HG02970 (cell line): ENCODE measurements around the gene TRIM38.
"Not testable (repeated sequence)": the region's sequence is repeated elsewhere in the genome, so short reads cannot be mapped to it uniquely, and the experiment has no call there.

ENCODE experiments used
- ATAC-seq: cut with Tn5 transposase; IDR thresholded peaks from one replicate; pipeline ENCODE4 v1.9.1; 2021; ENCODE audit warnings: mild to moderate bottlenecking, moderate library complexity, moderate number of reproducible peaks; ENCODE audit not compliant: unreplicated experiment, low FRiP score

TRIM38 gene

GRCh38 chr6:25939593-25939992 is 23.0 kb upstream of the TRIM38 start:
- ATAC-seq, result no peak

DNA sequence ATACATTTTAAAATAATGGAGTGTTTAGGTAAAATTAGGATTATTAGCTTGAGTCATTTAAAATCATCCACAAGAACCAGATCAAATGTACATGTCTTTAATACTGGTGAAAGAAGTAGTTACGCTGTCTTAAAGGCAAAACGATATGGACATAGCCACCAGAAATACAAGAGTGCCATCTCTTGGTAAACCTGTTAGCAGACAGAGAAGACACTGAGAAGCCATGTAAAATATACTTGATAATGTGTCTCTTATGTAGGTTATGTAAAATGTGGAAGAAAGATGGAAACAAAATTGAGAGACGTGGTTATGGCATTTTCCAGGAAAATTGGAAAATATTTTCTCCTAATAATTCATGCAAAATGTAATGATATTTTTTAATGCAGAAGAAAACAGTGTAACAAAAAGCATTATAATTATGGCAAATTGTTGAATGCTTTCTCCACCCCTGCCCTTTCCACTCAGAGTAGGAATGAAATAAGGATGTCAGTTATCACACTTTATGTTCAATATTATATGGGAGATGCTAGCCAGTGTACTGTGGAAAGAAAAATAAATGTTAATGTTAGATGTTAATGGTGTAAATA is 19.9 kb upstream of the TRIM38 start:
- ATAC-seq, result no peak

DNA sequence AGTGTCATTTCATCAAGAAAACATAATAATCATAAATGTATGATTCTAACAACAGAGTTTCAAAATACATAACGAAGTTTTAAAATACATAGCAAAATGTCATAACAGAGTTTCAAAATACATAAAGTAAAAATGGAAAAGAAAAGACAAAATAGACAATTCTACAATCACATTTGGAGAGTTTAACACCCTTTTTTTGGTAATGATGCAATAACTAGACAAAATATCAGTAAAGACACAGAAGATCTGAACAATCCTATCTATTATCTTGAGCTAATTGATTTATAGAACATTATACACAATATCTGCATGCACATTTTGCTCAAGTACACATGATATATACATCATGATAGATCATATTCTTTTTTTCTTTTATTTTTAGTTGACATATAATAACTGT is 18.7 kb upstream of the TRIM38 start:
- ATAC-seq, result no peak

- ATAC-seq, result no peak
These were observed 17.7 kb upstream of the TRIM38 start for GRCh38 chr6:25944688-25945574.

- ATAC-seq, result not testable (repeated sequence)
These were observed 16.9 kb upstream of the TRIM38 start for GRCh38 chr6:25945738-25946137.

DNA sequence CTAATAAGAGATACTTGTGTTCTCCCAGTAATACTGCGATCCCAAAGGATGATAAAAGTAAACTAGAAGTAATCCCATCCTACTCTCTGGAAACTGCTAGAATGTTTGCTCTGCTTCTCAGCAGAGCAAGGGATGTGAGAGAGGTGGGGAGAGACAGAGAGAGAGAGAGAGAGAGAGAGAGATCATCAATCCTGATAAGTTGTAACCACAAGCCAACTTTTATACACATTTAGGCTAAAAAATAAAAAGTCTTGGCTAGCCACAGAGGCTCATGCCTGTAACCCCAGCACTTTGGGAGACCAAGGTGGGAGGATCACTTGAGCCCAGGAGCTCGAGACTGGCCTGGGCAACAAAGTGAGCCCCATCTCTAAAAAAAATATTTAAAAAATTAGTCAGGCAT is 16.0 kb upstream of the TRIM38 start:
- ATAC-seq, result no peak

GRCh38 chr6:25947492-25947891 is 15.1 kb upstream of the TRIM38 start:
- not testable (repeated sequence) for ATAC-seq

DNA sequence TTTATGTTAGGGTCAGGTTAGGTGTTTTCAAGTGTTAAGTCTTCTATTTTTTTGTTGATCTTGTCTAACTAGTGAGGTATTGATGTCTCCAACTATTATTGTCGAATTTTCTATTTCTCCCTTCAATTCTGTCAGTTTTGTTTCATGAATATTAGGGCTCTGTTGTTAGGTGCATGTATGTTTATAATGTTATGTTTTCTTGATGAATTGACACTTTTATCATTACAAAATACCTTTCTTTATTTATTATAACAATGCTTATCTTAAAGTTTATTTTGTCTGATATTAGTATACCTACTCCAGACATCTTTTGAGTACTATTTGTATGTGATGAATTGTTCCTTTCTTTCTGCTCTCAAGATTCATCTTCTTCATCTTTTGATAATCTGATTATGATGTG is 12.9 kb upstream of the TRIM38 start:
- ATAC-seq, result no peak

DNA sequence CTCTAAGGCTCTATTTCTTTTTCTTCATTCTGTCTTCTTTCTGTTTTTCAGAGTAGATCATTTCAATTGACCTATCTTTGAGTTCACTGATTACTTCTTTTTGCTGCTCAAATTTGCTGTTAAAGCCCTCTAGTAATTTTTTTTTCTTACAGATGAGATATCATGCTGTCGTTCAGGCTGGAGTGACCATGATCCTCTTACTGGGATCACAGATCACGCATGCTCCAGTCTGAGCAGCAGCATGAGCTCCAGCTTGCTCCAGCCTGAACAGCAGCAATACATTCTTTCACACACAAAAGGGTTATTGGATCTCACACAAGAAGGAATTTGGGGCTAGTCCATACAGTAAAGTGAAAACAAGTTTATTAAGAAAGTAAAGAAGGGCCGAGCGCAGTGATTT is 12.3 kb upstream of the TRIM38 start:
- ATAC-seq, result no peak

DNA sequence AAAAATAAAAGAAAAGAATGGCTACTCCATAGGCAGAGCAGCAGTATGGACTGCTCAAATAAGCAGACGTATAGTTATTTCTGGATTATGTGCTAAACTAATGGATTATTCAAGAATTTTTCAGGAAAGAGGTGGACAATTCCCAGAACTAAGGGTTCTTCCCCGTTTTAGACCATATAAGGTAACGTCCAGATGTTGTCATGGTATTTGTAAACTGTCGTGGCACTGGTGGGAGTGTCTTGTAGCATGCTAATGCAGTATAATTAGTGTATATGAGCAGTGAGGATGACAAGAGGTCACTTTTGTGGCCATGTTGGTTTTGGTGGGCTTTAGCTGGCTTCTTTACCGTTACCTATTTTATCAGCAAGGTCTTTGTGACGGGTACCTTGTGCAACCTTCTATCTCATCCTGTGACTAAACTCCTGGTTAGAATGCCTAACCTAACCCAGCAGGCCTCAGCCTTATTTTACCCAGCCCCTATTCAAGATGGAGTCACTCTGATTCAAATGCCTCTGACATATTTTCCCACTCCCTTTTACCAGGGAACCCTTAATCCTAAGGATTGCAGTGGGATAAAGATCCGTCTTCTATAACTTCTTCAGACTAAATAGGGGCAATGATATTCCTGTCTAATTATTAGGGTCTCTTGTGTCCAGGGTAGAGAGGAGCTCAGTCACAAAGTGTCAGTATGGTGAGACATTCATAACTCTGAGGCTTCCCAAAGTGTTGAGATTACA is 11.1 kb upstream of the TRIM38 start:
- ATAC-seq, result no peak

DNA sequence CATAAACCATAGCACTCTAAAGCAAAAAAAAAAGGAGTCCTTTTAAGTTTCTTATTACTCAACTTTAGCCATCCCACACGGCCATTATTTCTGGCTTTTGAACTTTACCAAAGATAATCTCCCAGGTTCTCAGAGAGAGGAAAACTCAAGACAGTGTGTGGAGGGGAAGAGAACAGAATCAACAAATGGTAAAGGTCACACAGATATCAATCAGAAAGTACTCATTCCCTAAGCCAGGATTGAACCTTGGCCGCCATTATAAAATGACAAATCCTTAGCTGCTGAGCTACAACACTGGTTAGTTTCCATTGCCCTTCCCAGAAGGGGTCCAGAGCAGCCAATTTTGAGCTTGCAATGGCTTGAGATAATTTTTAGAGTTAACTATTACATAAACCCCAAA is 10.1 kb upstream of the TRIM38 start:
- no peak for ATAC-seq

GRCh38 chr6:25953733-25954132 is 8.9 kb upstream of the TRIM38 start:
- no peak for ATAC-seq

GRCh38 chr6:25954756-25955155 is 7.8 kb upstream of the TRIM38 start:
- no peak for ATAC-seq

DNA sequence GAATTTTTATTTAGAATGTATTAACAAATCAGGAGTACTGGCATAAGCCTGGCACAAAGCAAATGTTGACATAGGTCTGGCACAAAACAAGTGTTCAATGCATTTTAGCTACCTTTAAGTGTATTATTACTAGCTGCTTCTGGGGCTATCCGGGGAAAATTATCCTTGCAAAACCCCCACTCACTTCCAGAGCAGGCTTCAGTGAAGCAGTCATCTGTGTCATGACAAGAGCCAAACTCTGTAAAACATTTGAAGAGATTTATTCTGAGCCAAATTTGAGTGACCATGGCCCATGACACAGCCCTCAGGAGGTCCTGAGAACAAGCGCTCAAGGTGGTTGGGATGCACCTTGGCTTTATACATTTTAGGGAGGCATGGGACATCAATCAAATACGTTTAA is 6.4 kb upstream of the TRIM38 start:
- ATAC-seq, result no peak

DNA sequence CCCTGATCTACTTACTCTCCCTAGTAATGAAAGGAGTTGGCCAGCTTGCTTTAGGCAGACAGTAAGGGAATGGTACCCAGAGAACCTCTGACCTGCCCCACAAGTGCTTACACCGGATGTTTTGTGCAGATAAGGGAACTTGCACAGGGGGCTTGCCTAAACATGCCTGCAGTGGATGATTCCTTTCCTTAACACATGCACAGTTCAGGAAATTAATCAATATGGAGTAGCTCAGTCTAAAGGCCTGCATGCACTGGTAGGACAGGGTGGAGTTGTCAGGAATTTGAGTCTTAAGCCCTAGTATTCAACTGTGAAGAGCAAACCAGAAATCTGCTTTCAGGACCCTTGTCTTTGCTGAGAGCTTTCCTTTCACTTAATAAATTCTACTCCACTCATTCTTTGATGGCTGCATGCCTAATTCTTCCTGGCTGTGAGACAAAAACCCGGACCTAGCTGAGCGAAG is 3.9 kb upstream of the TRIM38 start:
- ATAC-seq, result no peak

GRCh38 chr6:25959890-25960536 is 2.6 kb upstream of the TRIM38 start:
- no peak for ATAC-seq

DNA sequence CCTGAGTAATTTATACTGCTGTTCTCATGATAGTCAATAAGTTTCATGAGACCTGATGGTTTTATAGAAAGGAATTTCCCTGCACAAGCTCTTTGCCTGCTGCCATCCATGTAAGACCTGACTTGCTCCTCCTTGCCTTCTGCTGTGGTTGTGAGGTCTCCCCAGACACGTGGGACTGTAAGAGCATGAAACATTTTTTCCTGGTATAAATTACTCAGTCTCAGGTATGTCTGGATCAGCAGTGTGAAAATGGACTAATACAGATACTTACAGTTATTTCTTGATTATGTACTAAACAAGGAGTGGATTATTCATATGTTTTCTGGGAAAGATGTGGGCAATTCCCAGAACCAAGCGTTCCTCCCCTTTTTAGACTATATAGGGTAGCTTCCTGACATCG is 1.9 kb upstream of the TRIM38 start:
- ATAC-seq, result no peak

DNA sequence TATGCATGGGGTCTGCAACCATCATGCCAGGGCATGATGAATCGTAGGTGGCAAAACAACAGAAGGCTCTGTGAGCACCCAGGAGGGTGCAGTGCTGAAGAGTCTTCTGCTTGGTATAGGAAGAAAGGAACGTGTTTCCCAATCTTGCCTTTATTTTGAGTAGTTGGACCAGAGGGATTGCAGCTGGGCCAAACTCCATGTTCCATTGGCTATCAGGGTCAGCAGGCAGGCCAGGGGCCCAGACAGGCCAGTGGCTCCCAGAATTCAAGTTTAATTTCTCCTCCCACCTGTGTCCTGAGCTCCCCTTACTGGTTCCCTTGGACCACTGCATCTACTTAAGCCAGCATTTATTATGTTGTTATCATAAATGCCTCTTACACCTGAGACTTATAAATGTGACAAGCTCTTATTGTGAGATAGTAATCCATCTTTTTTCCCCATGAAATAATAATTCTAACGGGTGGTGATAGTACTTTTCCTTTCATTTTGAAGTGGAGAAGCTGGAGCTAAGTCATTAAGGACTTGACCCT is 918 bp upstream of the TRIM38 start:
- no peak for ATAC-seq

- no peak for ATAC-seq
These were observed 973 bp downstream of the TRIM38 start for GRCh38 chr6:25963426-25964123.

- ATAC-seq, result no peak
These were observed 2.5 kb downstream of the TRIM38 start for GRCh38 chr6:25965058-25965457.
